ENCODE results near the gene CDH4. TPM values are rescaled to one million over a fixed set of nuclear protein-coding genes. Genes with fewer than 3 reads are reported as not detected.

CDH4 gene
- polyA plus RNA-seq, 4 donors: 0.09 to 4.1 (median 0.25) TPM

DNA sequence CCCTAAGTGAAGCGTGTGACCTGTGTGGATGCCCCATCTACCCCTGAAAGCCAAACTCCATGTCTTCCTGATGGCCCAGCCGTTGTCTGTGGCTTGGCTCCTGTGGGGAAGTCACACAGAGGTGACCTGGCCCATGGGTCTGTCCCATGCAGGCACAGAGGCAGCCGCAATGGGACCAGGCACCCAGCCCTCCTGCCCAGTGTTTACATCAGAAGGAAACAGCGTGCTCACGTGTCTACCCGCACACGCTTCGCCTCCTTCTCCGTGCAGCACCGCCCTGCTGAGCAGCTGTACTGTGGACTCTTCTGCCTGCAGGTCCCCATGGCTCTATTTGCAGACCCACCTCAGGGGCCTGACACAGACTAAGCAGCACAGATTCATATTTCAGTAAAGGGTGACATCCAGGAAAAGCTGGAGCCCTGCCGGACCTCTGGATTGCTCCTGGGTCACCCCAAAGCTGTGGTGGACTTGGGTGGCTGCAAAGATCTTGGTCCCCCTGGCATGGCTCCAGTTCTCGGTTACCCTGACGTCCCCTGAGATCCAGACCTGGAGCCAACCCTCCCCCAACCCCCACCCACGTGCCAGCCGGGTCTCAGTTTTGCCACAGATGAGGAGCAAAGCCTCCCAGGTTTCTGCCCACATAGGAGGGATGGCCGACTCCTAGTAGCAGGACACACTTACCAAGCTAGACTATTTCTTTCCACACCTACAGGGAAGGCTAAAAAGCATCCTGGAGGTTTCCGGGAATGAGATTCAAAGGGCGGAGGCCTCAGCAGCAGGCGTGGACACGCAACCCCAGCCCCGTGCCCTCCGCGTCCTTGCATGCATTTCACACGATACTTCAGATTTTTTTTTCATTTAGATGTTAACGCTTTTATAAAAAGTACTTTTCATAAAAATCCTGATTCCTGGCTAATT, 120.3 kb downstream of the CDH4 start:
- 71 to 77% (median 75%) methylated on average over 25 of the region's 25 CpGs for WGBS, 3 donors
- no peak for FAIRE-seq
- DNase-seq: no peak
- no peaks in the 10 kb centered on the region for H3K36me3 ChIP-seq (ENCODE audit: control insufficient read depth in 3 of 3, insufficient read depth in 2 of 3, low read depth in 1 of 3, low read length in 3 of 3)
- H3K4me1 ChIP-seq (ENCODE audit: control insufficient read depth in 3 of 3, insufficient read depth in 2 of 3, low read depth in 1 of 3, low read length in 2 of 3): no peaks in the 10 kb centered on the region
- H3K27ac ChIP-seq (ENCODE audit: low read depth in 1 of 3, low read length in 2 of 3): no peak overlapping the region
- H3K27me3 ChIP-seq (ENCODE audit: control insufficient read depth in 3 of 3, insufficient read depth in 3 of 3, low read length in 3 of 3): no peaks in the 10 kb centered on the region
- H3K4me3 ChIP-seq (ENCODE audit: low read depth in 1 of 3, low read length in 3 of 3): no peak overlapping the region
- peaks cover 0 to 5% of the 10 kb centered on the region in 2 donors for H3K9me3 ChIP-seq (ENCODE audit: control insufficient read depth in 2 of 2, insufficient read depth in 1 of 2, low read depth in 1 of 2, low read length in 1 of 2)

DNA sequence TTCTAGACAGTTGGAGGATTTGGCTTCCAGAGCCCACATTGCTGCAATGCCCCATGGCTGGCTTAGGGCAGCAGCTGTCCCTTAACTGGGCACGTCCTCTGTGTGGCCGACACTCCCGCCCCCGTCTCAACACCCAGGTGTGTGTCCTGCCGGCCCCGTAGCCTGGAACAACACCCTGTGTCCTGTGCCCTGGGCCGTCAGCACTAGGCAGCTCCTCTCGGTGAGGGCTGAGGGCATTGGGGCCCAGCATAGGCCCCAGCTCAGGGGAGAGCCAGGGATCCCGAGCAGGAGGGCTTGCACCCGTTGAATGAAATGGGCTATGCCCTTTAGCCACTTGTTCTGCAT, 121.0 kb downstream of the CDH4 start:
- Histone ChIP-seq H3K4me3 (ENCODE audit: low read depth in 1 of 3, low read length in 3 of 3) (no peak overlapping the region), H3K27me3 (ENCODE audit: control insufficient read depth in 3 of 3, insufficient read depth in 3 of 3, low read length in 3 of 3) (no peaks in the 10 kb centered on the region), H3K4me1 (ENCODE audit: control insufficient read depth in 3 of 3, insufficient read depth in 2 of 3, low read depth in 1 of 3, low read length in 2 of 3) (no peaks in the 10 kb centered on the region), H3K9me3 (ENCODE audit: control insufficient read depth in 2 of 2, insufficient read depth in 1 of 2, low read depth in 1 of 2, low read length in 1 of 2) (peaks cover 0 to 5% of the 10 kb centered on the region in 2 donors), H3K27ac (ENCODE audit: low read depth in 1 of 3, low read length in 2 of 3) (no peak overlapping the region), H3K36me3 (ENCODE audit: control insufficient read depth in 3 of 3, insufficient read depth in 2 of 3, low read depth in 1 of 3, low read length in 3 of 3) (no peaks in the 10 kb centered on the region)
- 56 to 70% (median 70%) methylated on average over 10 of the region's 10 CpGs for WGBS, 3 donors
- DNase-seq (no peak), FAIRE-seq (no peak)

DNA sequence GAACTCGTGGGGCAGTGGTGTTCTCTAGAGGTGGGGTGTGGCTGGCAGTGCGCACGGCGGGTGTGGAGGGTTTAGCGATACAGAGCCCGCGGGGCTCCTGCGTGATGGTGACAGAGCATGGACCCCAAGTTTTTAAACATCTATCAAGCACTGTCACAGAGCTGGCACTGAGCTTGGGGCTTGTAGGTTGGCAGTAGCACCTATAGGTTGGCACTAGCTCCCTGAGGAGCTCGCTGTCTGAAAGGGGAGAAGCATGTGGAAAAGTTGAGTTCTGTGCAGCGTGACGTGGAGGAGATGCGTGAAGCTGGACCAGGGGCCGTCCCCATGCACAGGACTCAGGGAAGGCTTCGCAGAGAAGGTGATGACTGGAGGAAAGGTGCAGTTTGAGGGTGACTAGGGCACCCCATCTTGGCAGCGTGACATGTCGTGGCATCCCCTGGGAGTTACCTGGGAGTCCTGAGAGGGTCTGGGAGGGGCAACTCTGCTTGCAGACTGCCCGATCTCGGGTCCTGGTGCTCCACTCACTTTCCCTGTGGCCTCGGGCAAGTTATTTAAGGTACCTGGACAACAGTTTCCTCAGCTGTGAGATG, 122.0 kb downstream of the CDH4 start:
- no peak for DNase-seq
- Histone ChIP-seq H3K4me1 (ENCODE audit: control insufficient read depth in 3 of 3, insufficient read depth in 2 of 3, low read depth in 1 of 3, low read length in 2 of 3) (no peaks in the 10 kb centered on the region), H3K27me3 (ENCODE audit: control insufficient read depth in 3 of 3, insufficient read depth in 3 of 3, low read length in 3 of 3) (no peaks in the 10 kb centered on the region), H3K4me3 (ENCODE audit: low read depth in 1 of 3, low read length in 3 of 3) (no peak overlapping the region), H3K9me3 (ENCODE audit: control insufficient read depth in 2 of 2, insufficient read depth in 1 of 2, low read depth in 1 of 2, low read length in 1 of 2) (peaks cover 0 to 5% of the 10 kb centered on the region in 2 donors), H3K36me3 (ENCODE audit: control insufficient read depth in 3 of 3, insufficient read depth in 2 of 3, low read depth in 1 of 3, low read length in 3 of 3) (no peaks in the 10 kb centered on the region), H3K27ac (ENCODE audit: low read depth in 1 of 3, low read length in 2 of 3) (no peak overlapping the region)
- no peak for FAIRE-seq
- WGBS, 3 donors: 80 to 87% (median 81%) methylated on average over 19 of the region's 19 CpGs

DNA sequence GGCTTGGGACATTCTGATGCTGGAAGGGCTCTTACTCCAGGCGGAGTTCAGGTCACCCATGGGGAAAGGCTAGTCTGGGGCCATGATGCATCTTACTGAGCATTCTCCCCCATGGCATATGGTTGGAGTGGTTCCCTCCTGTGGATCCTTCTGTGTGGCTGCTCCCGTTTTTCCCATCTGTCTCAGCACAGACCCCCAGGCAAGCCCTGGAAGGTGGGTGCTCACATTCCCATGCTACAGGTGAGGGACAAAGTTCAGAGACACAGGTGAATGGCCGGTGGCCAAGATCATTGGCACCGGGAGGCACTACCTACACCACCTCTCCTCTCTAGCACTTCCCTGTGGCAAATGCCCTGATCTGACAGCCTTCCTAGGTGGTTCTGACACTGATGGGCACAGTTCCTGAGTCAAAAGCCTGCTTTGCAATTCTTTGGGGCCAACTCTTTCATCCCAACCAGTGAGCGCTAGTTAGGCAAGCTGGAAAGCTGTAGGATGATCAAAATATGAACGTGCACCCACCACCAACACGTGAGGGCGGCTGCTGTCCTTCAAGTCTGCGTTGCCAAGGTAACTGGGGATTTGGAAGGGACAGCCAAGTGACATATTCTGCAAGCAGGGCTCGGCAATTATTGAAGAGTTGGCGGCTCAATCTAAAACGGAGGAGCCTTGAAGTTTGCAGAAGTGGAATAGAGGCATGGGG, 124.6 kb downstream of the CDH4 start:
- no peak for DNase-seq
- H3K9me3 ChIP-seq (ENCODE audit: control insufficient read depth in 2 of 2, insufficient read depth in 1 of 2, low read depth in 1 of 2, low read length in 1 of 2): peaks cover 0 to 5% of the 10 kb centered on the region in 2 donors
- no peaks in the 10 kb centered on the region for H3K27me3 ChIP-seq (ENCODE audit: control insufficient read depth in 3 of 3, insufficient read depth in 3 of 3, low read length in 3 of 3)
- H3K4me1 ChIP-seq (ENCODE audit: control insufficient read depth in 3 of 3, insufficient read depth in 2 of 3, low read depth in 1 of 3, low read length in 2 of 3): no peaks in the 10 kb centered on the region
- FAIRE-seq: no peak
- H3K27ac ChIP-seq (ENCODE audit: low read depth in 1 of 3, low read length in 2 of 3): no peak overlapping the region
- H3K36me3 ChIP-seq (ENCODE audit: control insufficient read depth in 3 of 3, insufficient read depth in 2 of 3, low read depth in 1 of 3, low read length in 3 of 3): no peaks in the 10 kb centered on the region
- H3K4me3 ChIP-seq (ENCODE audit: low read depth in 1 of 3, low read length in 3 of 3): no peak overlapping the region
- 81 to 88% (median 87%) methylated on average over 12 of the region's 12 CpGs for WGBS, 3 donors

DNA sequence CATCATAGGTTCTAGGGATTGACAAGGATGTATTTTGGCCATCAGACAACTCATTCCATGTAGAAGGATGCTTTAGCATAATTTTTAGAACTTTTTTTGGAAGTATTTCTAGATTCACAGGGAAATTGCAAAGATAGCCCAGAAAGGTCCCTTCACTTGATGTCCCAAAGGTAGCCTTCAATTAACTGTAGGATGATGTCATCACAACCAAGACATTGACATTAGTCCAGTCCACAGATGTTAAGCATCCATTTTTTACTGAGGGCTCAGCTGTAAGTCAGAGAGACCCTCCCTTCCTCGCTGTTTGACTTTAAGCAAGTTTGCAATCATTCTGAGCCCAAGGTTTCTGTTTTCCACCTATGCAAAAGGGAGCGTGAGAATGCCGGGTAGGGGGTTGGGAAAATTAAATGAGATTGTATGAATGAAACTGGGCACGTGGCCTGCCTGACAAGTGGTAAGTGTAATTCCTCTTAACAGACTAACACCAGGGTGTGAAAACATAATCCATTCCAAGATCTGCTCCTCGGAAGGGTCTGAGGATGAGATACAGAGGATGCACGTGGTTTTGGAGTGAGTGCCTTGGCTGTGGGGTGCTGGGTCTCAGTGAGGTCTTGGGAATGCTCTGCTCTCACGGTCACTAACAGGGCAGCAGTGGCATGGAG, 126.8 kb downstream of the CDH4 start:
- H3K4me3 ChIP-seq (ENCODE audit: low read depth in 1 of 3, low read length in 3 of 3): no peak overlapping the region
- DNase-seq: no peak
- H3K4me1 ChIP-seq (ENCODE audit: control insufficient read depth in 3 of 3, insufficient read depth in 2 of 3, low read depth in 1 of 3, low read length in 2 of 3): no peaks in the 10 kb centered on the region
- H3K27ac ChIP-seq (ENCODE audit: low read depth in 1 of 3, low read length in 2 of 3): no peak overlapping the region
- no peaks in the 10 kb centered on the region for H3K27me3 ChIP-seq (ENCODE audit: control insufficient read depth in 3 of 3, insufficient read depth in 3 of 3, low read length in 3 of 3)
- H3K9me3 ChIP-seq (ENCODE audit: control insufficient read depth in 2 of 2, insufficient read depth in 1 of 2, low read depth in 1 of 2, low read length in 1 of 2): peaks cover 0 to 12% of the 10 kb centered on the region in 2 donors
- FAIRE-seq: no peak
- WGBS, 3 donors: 40 to 66% (median 58%) methylated on average over 7 of the region's 7 CpGs
- H3K36me3 ChIP-seq (ENCODE audit: control insufficient read depth in 3 of 3, insufficient read depth in 2 of 3, low read depth in 1 of 3, low read length in 3 of 3): no peaks in the 10 kb centered on the region

DNA sequence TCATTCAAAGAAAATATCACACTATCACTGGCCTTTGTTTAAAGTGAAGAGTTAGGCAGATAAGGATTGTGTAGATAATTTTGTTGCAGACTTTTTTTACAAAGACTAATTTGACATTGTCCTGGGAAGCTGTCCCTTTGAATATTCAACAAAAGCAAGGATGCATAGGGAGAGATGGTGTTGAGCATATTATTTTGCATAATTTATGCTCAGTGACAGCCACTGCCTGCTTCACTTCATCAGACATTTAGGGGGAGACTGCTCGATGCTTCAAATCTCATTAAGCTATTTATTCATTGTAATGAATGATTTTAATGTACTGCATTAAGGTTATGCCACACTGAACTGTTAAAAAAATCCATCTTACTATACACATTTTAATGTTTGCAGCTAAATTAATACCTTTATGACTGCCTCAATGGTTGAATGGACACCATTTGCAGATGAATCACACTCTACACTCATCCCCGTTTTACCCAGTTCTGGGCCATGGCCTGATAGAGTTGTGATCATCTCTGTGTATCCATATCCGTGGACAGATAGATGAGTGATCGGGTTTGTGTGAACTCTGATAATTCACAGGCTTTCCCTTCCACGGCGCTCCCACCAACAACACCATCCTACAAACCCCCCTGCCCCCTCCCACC, 128.0 kb downstream of the CDH4 start:
- Histone ChIP-seq H3K27ac (ENCODE audit: low read depth in 1 of 3, low read length in 2 of 3) (no peak overlapping the region), H3K27me3 (ENCODE audit: control insufficient read depth in 3 of 3, insufficient read depth in 3 of 3, low read length in 3 of 3) (no peaks in the 10 kb centered on the region), H3K4me1 (ENCODE audit: control insufficient read depth in 3 of 3, insufficient read depth in 2 of 3, low read depth in 1 of 3, low read length in 2 of 3) (no peaks in the 10 kb centered on the region), H3K36me3 (ENCODE audit: control insufficient read depth in 3 of 3, insufficient read depth in 2 of 3, low read depth in 1 of 3, low read length in 3 of 3) (no peaks in the 10 kb centered on the region), H3K9me3 (ENCODE audit: control insufficient read depth in 2 of 2, insufficient read depth in 1 of 2, low read depth in 1 of 2, low read length in 1 of 2) (peaks cover 0 to 16% of the 10 kb centered on the region in 2 donors), H3K4me3 (ENCODE audit: low read depth in 1 of 3, low read length in 3 of 3) (no peak overlapping the region)
- 69 to 84% (median 79%) methylated on average over 6 of the region's 6 CpGs for WGBS, 3 donors
- DNase-seq: no peak
- FAIRE-seq: no peak

DNA sequence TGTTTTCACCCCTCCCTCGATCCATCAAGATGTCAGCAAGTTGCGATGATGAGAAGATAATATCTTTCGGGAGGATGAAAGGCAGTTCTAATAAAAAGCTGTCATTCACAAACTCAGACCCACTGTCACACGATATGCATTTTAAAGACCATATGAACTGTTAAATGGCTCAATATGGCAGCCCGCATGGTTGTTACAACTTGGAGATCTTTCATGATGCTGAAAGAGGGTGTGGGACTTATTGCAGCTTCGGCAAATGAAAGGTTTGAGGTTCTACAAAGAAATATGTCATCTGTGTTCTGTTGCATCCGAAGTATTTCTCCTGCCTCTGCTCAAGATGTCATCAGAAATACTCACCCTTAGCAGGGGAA, 128.5 kb downstream of the CDH4 start:
- 46 to 79% (median 77%) methylated on average over 7 of the region's 7 CpGs for WGBS, 3 donors
- H3K4me1 ChIP-seq (ENCODE audit: control insufficient read depth in 3 of 3, insufficient read depth in 2 of 3, low read depth in 1 of 3, low read length in 2 of 3): no peaks in the 10 kb centered on the region

DNA sequence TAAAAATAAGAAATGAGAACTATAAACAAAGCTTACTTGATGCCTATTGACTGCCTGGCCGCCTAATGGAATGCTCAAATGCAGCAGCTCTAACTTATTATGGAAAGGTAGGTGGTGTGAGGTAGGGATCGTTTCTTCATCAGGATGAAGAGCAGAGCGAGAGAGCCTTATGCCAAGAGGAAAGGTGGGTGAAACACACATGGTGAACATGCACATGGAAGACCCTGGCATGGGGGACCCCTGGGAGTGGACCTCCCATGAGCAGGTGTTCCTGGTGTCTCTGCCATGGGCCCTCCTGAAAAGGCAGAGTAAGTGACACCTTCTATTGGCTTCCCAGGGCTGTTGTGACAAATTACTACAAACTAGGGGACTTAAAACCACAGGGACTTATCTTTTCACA, 130.1 kb downstream of the CDH4 start:
- no peaks in the 10 kb centered on the region for H3K27me3 ChIP-seq (ENCODE audit: control insufficient read depth in 3 of 3, insufficient read depth in 3 of 3, low read length in 3 of 3)
- H3K4me1 ChIP-seq (ENCODE audit: control insufficient read depth in 3 of 3, insufficient read depth in 2 of 3, low read depth in 1 of 3, low read length in 2 of 3): no peaks in the 10 kb centered on the region
- WGBS, 3 donors: 81 to 88% (median 88%) methylated on average over 3 of the region's 3 CpGs
- FAIRE-seq: no peak
- no peaks in the 10 kb centered on the region for H3K36me3 ChIP-seq (ENCODE audit: control insufficient read depth in 3 of 3, insufficient read depth in 2 of 3, low read depth in 1 of 3, low read length in 3 of 3)
- H3K27ac ChIP-seq (ENCODE audit: low read depth in 1 of 3, low read length in 2 of 3): no peak overlapping the region
- peaks cover 0 to 10% of the 10 kb centered on the region in 2 donors for H3K9me3 ChIP-seq (ENCODE audit: control insufficient read depth in 2 of 2, insufficient read depth in 1 of 2, low read depth in 1 of 2, low read length in 1 of 2)
- H3K4me3 ChIP-seq (ENCODE audit: low read depth in 1 of 3, low read length in 3 of 3): no peak overlapping the region
- DNase-seq: no peak

More for the DNA sequence above, 128.5 kb downstream of the CDH4 start:
- no peak for FAIRE-seq
- Histone ChIP-seq H3K9me3 (ENCODE audit: control insufficient read depth in 2 of 2, insufficient read depth in 1 of 2, low read depth in 1 of 2, low read length in 1 of 2) (peaks cover 0 to 16% of the 10 kb centered on the region in 2 donors), H3K27ac (ENCODE audit: low read depth in 1 of 3, low read length in 2 of 3) (no peak overlapping the region), H3K4me3 (ENCODE audit: low read depth in 1 of 3, low read length in 3 of 3) (no peak overlapping the region), H3K27me3 (ENCODE audit: control insufficient read depth in 3 of 3, insufficient read depth in 3 of 3, low read length in 3 of 3) (no peaks in the 10 kb centered on the region), H3K36me3 (ENCODE audit: control insufficient read depth in 3 of 3, insufficient read depth in 2 of 3, low read depth in 1 of 3, low read length in 3 of 3) (no peaks in the 10 kb centered on the region)
- no peak for DNase-seq
